ENCODE results near the gene PRR35.

The PRR35 gene

DNA sequence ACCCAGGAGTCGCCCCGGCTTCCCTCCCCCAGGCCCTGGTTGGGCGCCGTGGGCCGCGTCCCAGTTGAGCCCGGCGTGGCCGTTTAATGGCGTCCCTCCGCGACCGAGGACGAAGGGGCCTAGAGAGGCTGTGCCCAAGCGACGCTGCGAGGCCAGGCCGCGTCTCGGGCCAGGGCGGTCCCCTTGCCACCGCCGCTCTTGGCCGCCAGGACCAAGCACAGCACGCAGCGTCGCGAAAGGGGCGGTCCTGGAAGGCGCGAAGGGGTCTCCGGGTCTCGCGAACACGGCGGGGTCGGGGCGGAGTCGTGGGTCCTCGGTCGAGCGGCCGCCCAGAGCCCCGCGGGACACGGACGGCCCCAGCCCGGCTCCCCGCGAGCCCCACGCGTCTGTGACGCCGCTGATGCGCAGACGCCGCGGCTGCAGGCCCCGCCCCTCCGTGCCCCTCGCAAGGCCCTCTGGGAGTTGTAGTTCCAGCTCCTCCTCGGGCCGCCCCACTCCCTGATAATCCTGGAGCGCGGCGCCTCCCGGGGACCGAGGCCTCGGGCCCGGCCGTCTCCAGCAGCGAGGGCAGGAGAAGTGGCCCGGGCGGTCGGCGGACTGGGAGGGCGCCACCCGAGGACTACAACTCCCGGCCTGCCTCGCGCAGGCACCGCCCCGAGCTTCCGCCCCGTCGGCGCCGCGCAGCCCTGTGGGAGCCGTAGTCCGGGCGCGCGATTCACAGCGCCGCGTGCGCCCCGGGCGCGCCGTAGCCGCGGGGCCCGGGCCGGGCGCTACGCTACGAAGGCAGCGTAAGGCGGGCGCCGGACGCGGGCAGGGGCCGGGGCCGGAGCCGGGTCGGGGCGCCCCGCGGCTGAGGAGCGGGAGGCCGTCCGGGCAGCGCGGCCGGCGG, 32.9 kb upstream of the PRR35 start, which contains the start of gene CAPN15:
CAPN15 (plus strand) TSS at position 698 of the 889 bp plus-strand sequence. CDS start 19,127 bp downstream, outside the sequence.
- in situ Hi-C loops (cut with MboI; ENCODE audit: low sequenced_read_pairs): no loop called here

DNA sequence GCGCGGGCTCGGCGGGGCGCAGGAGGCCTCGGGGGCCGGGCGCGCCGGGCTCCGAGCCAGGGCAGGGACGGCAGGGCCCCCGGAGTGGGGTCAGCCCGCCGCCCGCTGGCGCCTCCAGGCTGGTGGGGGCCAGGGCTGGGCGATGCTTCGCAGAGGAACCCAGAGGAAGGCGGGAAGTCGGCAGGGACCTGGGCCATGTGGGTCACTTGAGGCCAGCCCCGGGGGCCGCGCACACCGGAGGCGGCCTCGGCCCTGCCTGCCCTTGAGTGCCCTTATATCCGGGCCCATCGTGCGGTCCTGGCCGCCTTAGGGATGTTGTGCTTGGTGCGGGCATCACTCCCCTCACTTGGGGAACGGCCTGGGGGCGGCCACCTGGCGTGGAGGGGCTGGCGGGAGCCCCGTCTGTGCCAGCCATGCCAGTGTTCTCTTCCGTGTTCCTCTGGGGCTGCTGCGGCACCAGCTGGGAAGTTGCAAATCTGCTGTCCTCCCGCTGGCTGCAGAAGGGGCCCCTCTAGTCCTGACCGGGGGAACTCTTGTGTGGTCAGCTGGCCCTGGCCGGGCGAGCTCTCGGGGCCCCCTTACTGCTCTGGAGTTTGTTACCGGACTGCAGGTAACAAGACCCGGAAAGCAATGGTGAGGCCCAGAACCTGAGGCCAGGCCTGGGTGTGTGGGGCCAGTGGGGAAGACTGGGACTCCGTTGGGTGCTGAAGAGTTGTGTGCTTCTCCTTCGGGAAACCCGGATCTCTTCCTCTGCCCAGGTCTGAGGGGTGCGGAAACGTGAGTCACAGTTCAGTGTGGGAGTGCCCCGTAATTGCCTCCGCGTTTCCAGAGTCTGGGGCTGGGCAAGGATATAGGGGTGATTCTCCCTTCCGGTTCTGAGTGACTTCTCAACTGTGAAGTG, 31.8 kb upstream of the PRR35 start:
- in situ Hi-C loops (cut with MboI; ENCODE audit: low sequenced_read_pairs): no loop called here

DNA sequence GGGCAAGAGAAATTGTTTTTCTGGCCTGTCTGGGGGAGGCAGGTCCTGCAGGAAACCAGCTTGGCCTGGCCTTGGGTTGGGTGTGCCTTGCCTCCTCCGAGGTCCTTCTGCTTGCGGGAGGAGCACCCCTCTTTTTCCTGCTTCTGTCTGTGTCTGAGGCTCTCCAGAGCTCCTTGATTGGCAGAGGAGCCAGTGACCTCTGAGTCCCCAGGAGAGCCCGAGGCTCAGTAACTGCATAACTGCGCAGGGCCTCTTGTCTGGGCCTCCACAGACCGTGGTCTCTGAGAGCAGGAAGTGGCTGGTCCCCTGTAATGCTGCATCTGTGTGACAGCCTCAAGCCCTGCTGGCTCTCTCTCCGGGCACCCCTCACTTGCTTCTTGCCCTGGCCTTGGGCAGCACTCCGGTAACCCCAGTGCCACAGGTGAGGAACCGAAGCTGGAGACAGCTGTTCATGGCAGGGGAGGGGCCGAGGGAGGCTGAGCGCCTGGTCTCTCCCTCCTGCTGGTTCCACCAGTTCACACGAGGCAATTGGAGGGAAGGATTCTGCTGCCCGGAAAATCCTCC, 31.1 kb upstream of the PRR35 start:
- in situ Hi-C loops (cut with MboI; ENCODE audit: low sequenced_read_pairs): no loop called here

DNA sequence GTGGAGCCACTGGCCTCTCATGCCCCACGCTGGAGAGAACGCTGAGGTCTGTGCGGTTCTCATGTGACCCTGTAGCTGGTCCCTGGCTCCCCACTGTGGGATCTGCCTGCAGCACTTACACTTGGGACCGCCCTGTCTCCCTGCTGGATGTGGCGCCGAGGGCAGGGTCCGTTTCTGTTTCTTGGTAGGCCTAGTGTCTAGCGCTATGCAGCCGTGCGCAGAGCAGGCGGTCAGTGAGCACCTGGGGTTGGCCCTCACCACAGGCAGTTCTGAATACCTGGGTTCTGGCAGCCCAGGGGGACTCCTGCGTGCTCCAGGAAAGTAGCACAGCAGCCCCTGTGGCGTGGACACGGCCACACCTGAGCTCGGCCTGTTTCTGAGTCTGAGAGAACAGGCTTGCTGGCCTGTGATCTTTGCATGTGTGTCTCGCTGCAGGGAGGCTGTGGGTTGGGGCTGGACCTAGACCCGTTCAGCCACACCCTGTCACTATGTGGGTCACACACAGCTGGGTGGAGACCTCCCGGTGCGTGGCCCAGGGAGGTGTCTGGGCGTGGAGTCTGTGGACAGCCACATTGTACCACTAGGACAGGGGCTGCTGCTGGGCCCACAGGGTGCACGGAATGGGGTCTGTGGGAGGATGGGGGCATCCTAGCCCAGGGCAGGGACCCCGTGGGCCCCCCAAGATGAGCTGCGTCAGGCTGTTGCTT, 29.9 kb upstream of the PRR35 start:
- in situ Hi-C loops (cut with MboI; ENCODE audit: low sequenced_read_pairs): no loop called here

DNA sequence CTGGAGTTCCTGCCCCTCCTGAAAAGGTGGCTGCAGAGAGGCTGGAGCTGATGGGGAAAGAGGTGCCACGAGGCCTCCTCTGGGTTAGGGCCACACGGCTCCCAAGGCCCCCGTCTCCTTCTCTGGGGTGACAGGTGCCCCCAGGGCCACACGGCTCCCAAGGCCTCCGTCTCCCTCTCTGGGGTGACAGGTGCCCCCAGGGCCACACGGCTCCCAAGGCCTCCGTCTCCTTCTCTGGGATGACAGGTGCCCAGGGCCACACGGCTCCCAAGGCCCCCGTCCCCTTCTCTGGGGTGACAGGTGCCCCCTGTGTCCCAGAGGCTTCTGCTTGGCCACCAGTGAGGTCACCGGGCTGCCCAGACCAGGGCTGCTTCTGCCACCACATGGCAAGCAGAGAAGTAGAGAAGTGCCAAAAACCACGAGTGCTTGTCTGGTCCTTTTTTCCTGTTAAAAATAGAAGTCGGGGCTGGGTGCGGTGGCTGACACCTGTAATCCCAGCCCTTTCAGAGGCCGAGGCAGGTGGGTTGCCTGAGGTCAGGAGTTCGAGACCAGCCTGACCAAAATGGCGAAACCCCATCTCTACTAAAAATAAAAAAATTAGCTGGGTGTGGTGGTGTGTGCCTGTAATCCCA, 28.6 kb upstream of the PRR35 start:
- in situ Hi-C loops (cut with MboI; ENCODE audit: low sequenced_read_pairs): no loop called here

DNA sequence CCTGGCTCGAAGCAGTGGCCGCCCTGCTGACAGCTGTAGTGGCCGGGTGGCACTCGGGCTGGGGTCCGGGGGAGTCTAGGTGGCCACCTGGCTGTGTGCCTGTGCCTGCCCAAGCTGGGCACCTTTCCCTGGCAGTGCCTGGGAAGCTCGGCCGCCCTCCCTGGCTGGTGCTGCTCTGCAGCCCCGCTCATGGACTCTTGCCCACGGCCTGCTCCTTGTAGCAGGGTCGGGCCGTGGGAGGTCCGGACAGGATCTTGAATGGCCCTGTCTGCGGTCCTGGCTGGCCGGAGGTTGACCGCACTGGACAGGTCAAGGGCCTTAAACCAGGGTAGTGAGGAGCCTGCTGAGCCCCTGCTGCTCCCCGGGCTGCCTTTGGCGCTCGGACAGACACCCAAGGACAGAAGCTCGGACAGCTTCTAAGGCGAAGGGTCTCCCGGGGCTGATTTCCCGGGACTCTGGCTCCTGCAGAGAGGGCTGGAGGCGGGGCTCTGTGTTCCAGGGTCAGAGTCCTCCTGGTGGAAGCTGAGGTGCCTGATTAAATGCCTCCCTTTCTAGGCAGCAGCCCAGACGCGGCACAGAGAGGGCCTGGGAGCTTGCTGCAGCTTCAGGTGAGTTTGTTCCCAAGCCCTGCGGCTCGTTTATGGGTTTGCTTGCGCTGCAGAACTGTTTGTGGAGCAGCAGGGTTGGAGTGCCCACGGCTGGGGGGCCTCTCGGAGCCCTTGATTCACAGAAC, 26.6 kb upstream of the PRR35 start:
- in situ Hi-C loops (cut with MboI; ENCODE audit: low sequenced_read_pairs): no loop called here

DNA sequence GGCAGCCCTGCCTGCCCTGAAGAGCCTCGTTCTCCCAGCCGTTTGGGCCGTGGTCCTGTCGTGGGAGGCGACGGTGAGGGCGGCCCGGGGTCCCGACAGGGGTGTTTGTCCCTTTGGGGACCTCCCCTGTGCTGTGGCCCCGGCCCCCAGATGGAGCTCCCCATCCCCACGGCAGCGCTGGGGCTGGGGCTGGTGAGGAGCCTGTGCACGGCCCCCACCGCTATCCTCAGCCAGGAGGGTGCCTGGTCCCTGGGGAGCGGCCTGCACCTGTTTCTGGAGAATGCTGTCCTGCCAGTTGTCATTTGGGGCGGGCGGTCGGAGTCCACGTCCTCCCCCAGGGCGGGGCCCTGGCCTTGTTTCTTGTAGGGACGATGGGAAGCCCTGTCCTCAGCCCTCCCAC, 26.1 kb upstream of the PRR35 start:
- in situ Hi-C loops (cut with MboI; ENCODE audit: low sequenced_read_pairs): no loop called here

DNA sequence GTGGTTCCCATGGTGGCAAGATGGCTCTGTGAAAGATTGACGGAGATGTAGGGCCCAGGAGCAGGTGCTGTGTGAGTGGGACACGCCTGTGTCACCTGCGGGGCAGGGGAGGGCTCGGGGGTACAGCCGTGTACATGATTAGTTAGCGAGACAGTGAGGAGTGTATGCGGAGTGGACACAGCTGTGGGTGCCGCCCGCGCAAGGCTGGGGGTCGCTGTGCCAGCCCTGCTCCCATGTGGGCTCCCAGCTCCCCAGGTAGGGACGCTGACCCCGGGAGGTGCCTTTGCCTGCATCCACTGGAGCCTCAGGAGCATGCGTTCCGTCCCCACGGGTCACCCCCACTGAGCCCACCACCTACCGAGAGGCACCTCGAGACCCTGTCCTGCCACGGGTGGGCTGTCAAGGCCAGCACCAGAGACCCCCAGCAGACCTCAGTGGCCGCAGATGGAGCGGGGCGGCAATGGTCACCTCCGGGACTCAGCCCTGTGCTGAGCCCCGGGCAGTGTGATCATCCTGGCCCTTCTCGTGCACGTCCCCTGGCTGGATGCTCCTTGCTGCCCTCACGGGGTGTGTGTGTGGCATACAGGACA, 25.2 kb upstream of the PRR35 start:
- in situ Hi-C loops (cut with MboI; ENCODE audit: low sequenced_read_pairs): no loop called here

DNA sequence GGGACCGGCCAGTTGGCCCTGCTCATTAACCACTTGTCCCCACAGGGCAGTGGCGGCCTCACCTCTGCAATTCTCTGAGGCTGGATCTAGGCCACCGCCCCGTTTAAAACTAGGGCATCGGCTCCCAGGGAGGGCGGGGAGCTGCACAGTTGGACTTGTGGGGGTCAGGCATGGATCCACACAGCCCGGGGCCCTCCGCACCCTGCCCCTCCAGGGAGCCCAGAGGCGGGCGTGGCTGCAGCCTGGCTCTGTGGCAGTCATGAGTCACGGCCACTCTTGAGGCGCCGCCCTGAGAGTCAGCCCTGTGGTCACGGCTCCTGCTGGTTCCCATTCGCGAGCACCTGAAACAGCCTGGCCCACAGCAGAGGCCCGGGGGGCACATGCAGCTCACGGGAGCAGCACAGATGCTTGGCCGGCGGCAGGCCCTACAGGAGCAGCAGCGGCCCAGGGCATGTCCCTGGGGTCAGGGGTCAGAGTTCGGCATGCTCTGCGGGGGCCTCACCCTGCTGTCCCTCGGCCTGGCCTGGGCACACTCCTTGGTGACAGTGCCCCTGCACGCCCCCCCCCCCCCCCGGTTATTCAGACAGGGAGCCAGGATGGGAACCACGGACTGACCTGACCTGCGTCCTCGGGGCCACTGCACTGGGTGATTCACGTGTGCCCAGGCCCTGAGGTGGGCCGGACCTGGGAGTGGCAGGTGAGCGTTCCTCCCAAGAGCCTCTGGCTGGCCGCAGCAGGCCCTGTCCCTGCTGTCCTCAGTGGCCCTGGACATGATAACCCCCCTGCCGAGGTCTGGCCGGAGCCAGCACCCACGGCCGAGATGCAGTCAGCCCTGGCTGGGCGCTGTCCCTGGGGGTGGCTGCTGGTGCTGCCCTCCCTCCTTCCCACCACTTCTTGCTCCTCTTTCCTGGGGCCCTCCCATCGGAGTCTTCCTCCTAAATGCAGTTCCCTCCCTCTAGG, 24.5 kb upstream of the PRR35 start:
- in situ Hi-C loops (cut with MboI; ENCODE audit: low sequenced_read_pairs): no loop called here

DNA sequence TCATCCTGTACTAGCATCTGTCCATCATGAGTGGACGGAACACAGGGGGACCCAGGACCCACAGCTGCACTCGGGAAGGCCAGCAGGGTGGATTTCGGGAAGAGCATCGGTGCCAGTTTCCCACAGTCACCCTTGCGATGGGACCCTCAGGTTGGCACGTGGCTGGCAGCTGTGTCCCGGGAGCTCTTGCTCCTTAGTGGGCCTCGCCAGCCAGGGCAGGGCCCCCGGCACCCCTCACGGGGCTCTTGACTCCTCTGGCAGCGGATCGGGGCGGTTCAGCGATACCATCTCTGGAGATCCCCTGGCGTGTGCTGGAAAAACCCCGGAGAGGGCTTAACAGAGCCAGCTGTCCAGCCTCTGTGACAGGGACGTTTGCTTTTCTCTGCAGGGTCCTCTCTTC, 23.4 kb upstream of the PRR35 start:
- in situ Hi-C loops (cut with MboI; ENCODE audit: low sequenced_read_pairs): no loop called here

DNA sequence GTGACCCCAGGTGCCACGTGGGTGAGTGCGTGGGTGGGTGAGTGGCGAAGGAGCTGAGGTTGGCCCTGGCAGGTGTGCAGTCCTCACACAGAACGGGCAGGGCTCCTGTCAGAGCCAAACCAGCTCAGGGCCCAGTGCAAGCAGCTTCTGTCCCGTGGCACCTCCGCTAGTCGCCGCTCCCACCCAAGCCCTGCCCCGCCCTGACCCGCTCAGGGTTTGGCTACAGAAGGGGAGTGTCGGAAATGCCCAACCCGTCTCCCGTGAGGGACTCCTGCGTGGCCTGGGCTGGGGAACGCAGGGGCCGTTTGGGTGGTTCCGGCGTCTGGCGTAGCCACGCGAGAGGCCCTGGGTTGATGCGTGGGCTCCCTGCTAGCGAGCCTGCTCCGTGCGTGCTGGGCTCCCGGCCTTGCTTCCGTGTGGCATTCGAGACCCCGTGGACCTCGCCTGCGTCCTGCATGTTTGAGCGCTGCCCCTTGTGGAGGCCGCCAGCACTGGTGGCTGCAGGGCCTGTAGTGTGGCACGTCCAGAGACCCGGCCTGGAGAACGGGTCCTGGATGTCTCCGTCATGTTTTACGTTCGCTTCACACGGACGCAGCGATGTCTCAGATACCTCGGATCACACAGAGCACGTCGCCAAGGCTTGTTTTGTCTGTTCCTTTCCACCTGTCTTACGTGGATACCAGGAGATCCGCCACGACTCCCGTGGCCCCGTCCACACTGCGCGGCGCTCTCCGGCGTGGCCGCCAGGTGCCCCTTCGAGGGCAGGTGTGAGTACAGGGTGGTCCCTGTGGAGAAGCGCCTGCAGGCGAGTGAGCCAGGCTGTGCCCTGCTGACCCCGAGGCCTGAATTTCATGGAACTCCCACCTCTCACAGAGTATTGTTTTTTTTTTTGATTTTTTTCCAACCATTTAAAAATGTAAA, 22.5 kb upstream of the PRR35 start:
- in situ Hi-C loops (cut with MboI; ENCODE audit: low sequenced_read_pairs): no loop called here

DNA sequence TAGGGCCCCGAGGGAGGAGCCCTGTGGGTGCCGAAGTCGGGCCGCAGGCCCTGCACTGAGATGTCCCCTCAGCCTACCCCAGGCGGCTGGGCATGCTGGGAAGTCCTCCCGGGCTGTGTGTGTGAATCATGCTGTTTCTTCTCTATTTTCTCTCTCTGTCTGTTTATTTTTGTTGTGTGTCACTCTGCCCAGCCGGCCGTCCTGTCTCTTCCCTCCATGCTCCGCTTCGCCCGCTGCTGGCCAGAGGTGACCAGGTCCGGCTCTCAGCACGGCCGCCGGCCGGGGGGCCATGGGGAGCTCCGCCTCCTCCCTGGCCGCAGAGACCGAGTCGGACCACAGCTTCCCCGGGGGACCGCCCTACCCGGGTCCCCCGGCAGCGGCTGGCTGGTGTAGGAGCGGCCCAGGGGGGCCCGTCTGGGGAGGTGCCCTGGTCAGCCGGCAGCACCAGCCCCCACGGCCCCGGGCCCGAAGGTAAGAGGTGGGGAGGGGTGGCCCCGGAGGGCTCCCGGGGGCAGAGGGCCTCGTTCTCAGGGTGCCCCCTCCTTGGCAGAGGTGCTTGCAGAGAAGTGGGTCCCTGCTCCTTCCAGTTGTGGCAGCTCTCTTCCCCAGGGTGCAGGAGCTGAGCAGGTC, 20.2 kb upstream of the PRR35 start:
- in situ Hi-C loops (cut with MboI; ENCODE audit: low sequenced_read_pairs): no loop called here

DNA sequence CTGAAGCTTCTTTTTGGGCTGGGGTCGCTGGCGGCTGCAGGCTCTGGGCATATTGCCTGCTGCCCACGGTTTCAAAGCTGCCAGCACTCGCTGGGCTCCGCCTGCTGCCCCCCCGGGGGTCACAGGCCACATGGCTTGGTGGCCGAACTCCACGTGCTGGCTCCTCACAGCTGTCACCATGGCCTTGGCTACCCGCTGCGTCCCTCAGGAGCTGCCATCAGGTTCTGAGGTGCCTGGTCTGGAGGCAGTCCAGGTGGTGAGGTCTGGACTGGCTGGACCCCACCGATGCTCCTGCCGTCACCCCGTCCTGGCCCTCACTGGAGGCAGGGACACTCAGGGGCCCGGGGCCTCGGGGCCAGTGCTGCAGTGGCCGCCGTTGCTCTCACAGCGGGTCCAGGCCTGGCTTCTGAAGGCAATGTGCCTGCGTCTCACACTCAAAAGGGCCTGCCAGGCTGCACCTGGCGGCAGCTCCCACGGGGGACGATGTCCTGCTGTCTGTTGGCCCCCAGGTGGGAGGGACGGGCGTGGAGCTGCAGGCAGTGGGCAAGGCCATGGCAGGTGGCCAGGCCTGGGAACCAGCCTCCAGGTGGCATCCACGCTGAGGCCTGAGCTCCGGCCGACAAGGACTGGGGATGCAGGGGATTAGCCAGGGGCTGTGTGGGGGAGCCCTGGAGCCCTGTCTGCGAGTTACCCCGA, 19.4 kb upstream of the PRR35 start:
- in situ Hi-C loops (cut with MboI; ENCODE audit: low sequenced_read_pairs): no loop called here

DNA sequence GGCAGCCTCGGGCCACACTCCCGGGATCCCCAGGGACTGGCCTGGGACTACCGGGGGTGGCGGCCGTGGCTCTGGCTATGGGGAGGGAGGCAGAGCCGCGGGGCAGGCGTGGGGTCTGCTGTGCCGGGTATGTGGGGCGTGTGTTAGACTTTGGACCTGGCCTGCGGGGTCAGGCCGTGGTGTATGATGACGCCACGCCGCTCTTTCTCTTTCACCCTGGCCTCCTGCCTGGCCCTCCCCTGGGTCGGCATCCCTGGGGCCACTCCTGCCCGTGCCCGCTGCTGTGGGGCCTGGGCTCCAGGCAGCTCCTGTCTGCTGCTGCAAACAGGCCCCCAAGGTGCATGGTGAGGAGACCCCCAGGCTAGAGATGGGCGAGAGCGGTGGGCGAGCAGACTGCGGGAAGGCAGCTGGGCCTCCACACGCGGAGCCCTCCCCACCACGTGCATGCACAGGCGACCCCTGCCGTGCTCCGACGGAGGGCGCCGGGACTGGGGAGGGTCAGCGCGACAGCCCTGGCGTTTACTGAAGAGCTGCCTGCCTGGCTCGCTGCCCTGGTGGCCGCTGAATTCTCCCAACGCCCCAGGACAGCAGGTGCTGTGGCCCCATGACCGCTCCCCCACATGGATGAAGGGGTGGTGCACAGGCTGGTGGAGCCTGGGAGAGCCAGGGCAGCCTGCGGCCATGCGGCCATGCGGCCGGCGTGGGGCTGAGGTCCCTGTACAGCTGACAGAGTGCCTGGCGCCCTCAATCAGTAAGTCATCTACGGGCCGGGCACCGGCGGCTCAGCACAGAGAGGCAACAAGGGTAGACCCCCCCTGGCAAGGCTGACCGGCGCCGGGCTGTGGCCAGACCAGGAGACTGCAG, 16.7 kb upstream of the PRR35 start:
- in situ Hi-C loops (cut with MboI; ENCODE audit: low sequenced_read_pairs): no loop called here

DNA sequence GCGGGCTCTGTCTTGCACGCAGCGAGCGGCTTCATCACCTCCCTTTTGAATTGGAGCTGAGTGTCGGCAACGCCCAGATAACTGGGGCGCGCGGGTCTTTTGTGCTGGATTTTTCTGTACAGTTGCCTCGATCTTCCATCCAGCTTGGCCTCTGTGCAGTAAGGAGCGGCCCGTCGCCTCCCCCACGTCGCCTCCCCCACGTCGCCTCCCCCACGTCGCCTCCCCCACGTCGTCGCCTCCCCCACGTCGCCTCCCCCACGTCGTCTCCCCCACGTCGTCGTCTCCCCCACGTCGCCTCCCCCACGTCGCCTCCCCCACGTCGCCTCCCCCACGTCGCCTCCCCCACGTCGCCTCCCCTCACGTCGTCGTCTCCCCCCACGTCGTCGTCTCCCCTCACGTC, 15.7 kb upstream of the PRR35 start:
- in situ Hi-C loops (cut with MboI; ENCODE audit: low sequenced_read_pairs): no loop called here
